ENCODE data around the gene PEX5. TPM values are rescaled to one million over a fixed set of nuclear protein-coding genes. Genes with fewer than 3 reads are reported as not detected.

Gene PEX5
- total RNA-seq, 1 donor from 2014 or later = 39.7 TPM

DNA sequence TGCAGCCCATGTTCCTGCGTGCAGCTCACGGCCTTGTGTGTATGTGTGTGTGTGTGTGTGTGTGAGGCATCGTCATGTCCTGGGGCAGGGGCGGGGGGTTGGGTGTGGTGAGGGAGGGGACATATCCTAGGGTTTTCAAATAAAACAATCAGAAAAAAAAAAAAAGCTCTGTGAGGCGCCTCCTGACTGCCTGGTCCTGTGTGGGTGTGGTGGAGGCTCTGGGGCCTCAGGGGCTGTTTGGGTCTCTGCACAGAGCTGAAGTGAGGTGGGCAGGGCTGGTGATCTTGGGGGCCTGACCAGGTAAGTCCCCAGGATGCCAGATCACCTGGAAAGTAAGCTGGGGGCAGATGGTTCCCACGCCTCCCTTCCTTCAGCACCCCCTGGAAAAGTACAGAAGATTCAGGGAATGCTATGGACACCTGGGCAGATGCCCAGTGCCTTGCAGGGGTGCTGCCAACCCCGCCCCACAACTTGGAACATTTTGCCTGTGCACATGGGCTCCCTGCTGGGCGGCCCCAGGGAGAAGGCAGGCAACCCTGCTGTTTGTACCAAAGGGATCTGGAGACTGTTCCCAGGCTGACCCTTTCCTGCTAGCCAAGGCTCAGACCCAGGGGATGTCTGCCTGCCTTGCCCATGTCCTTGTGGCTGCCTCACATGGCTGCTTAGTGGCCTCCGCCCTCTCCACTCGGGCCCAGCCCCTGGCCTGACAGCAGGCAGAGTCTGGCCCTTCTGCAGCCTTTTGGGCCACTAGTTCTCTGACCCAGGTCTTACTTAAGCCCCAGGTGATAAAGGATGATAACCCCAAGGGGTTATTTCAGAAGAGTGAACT is 30.5 kb upstream of the PEX5 start:
- Histone ChIP-seq H3K4me3 (ENCODE audit: low read length in 3 of 3) (no peak overlapping the region), H3K4me1 (ENCODE audit: control insufficient read depth in 3 of 3, insufficient read depth in 3 of 3, low read length in 3 of 3) (peaks cover 4 to 6% (median 5%) of the 10 kb centered on the region in 3 donors), H3K27me3 (ENCODE audit: control insufficient read depth in 3 of 3, insufficient read depth in 3 of 3, low read length in 3 of 3) (peaks cover 9 to 13% (median 9%) of the 10 kb centered on the region in 3 donors), H3K9me3 (ENCODE audit: control insufficient read depth in 3 of 3, low read length in 3 of 3) (no peaks in the 10 kb centered on the region), H3K27ac (ENCODE audit: low read depth, low read length) (no peak overlapping the region), H3K36me3 (ENCODE audit: control insufficient read depth in 3 of 3, insufficient read depth in 3 of 3, low read length in 3 of 3) (peaks cover 0 to 2% (median 0%) of the 10 kb centered on the region in 3 donors), H3K9ac (ENCODE audit: low read depth in 1 of 3, low read length in 3 of 3) (no peak overlapping the region)

DNA sequence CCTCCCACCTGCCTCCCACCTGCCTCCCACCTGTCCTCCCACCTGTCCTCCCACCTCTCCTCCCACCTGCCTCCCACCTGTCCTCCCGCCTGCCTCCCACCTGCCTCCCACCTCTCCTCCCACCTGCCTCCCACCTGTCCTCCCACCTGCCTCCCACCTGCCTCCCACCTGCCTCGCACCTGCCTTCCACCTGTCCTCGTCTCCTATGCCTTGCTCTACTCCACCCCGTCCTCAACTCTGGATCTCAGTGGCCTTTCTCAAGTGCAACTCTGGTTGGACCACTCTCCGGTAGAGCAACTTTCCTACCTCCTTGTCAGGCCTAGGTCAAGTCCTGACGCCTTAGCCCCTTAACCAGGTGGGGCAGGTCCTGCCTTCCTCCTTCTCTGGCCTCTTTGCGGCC is 29.3 kb upstream of the PEX5 start:
- H3K9me3 ChIP-seq (ENCODE audit: control insufficient read depth in 3 of 3, low read length in 3 of 3) = no peaks in the 10 kb centered on the region
- no peak overlapping the region for H3K27ac ChIP-seq (ENCODE audit: low read depth, low read length)
- H3K27me3 ChIP-seq (ENCODE audit: control insufficient read depth in 3 of 3, insufficient read depth in 3 of 3, low read length in 3 of 3) = peaks cover 9 to 13% (median 9%) of the 10 kb centered on the region in 3 donors
- no peak overlapping the region for H3K4me3 ChIP-seq (ENCODE audit: low read length in 3 of 3)
- H3K4me1 ChIP-seq (ENCODE audit: control insufficient read depth in 3 of 3, insufficient read depth in 3 of 3, low read length in 3 of 3) = peaks cover 4 to 6% (median 5%) of the 10 kb centered on the region in 3 donors
- H3K9ac ChIP-seq (ENCODE audit: low read depth in 1 of 3, low read length in 3 of 3) = no peak overlapping the region
- no peaks in the 10 kb centered on the region for H3K36me3 ChIP-seq (ENCODE audit: control insufficient read depth in 3 of 3, insufficient read depth in 3 of 3, low read length in 3 of 3)

- Histone ChIP-seq H3K36me3 (ENCODE audit: control insufficient read depth in 3 of 3, insufficient read depth in 3 of 3, low read length in 3 of 3) (no peaks in the 10 kb centered on the region), H3K9ac (ENCODE audit: low read depth in 1 of 3, low read length in 3 of 3) (no peak overlapping the region), H3K4me1 (ENCODE audit: control insufficient read depth in 3 of 3, insufficient read depth in 3 of 3, low read length in 3 of 3) (peaks cover 4 to 6% (median 5%) of the 10 kb centered on the region in 3 donors), H3K27ac (ENCODE audit: low read depth, low read length) (no peak overlapping the region), H3K27me3 (ENCODE audit: control insufficient read depth in 3 of 3, insufficient read depth in 3 of 3, low read length in 3 of 3) (peaks cover 9 to 16% (median 9%) of the 10 kb centered on the region in 3 donors), H3K9me3 (ENCODE audit: control insufficient read depth in 3 of 3, low read length in 3 of 3) (no peaks in the 10 kb centered on the region), H3K4me3 (ENCODE audit: low read length in 3 of 3) (no peak overlapping the region)
Observed at GRCh38 chr12:7161327-7161726, 28.2 kb upstream of the PEX5 start.

DNA sequence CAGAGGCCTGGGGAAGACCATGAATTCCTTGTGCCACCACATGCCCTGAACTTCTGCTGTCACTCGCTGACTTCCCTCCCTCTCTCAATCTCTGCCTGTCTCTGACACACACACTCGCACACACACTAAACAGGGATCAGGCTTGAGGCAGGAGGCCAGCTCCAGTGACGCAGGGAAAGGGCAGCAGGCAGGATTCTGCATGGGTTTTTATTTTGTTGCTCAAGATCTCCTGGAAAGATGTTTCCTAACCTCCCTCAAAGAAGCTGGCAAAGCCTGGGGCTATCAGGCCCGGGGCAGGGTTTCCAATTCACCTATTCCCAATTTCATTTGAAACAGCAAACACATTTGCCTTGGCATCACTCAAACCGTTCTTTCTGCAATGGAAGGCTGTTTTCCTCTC is 27.7 kb upstream of the PEX5 start:
- Histone ChIP-seq H3K4me3 (ENCODE audit: low read length in 3 of 3) (no peak overlapping the region), H3K27me3 (ENCODE audit: control insufficient read depth in 3 of 3, insufficient read depth in 3 of 3, low read length in 3 of 3) (peaks cover 9 to 16% (median 9%) of the 10 kb centered on the region in 3 donors), H3K4me1 (ENCODE audit: control insufficient read depth in 3 of 3, insufficient read depth in 3 of 3, low read length in 3 of 3) (peaks cover 4 to 6% (median 5%) of the 10 kb centered on the region in 3 donors), H3K9ac (ENCODE audit: low read depth in 1 of 3, low read length in 3 of 3) (no peak overlapping the region), H3K9me3 (ENCODE audit: control insufficient read depth in 3 of 3, low read length in 3 of 3) (no peaks in the 10 kb centered on the region), H3K36me3 (ENCODE audit: control insufficient read depth in 3 of 3, insufficient read depth in 3 of 3, low read length in 3 of 3) (no peaks in the 10 kb centered on the region), H3K27ac (ENCODE audit: low read depth, low read length) (no peak overlapping the region)

DNA sequence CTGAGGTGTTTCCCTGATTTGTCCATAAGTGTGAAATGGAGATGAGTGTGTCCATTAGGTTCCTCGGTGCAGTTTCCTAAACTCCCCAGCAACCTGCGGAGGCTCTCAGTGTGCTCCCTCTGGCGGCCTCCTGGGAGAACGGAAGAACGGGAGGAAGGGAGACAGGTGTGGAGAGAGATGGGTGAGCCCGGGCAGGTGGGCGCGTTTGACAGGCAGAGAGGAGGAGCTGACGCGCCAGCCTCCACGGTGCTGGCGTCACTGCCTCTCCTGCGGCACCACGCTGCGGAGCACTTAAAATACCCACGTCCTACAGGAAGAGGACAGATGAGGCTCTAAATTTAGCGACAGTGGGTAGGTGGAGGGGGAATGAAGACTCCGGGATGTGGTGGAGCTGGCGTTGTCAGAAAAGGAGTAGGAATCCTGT is 26.8 kb upstream of the PEX5 start:
- Histone ChIP-seq H3K27me3 (ENCODE audit: control insufficient read depth in 3 of 3, insufficient read depth in 3 of 3, low read length in 3 of 3) (peaks cover 9 to 16% (median 9%) of the 10 kb centered on the region in 3 donors), H3K9ac (ENCODE audit: low read depth in 1 of 3, low read length in 3 of 3) (no peak overlapping the region), H3K9me3 (ENCODE audit: control insufficient read depth in 3 of 3, low read length in 3 of 3) (no peaks in the 10 kb centered on the region), H3K4me1 (ENCODE audit: control insufficient read depth in 3 of 3, insufficient read depth in 3 of 3, low read length in 3 of 3) (peaks cover 4 to 6% (median 5%) of the 10 kb centered on the region in 3 donors), H3K27ac (ENCODE audit: low read depth, low read length) (no peak overlapping the region), H3K4me3 (ENCODE audit: low read length in 3 of 3) (no peak overlapping the region), H3K36me3 (ENCODE audit: control insufficient read depth in 3 of 3, insufficient read depth in 3 of 3, low read length in 3 of 3) (no peaks in the 10 kb centered on the region)

DNA sequence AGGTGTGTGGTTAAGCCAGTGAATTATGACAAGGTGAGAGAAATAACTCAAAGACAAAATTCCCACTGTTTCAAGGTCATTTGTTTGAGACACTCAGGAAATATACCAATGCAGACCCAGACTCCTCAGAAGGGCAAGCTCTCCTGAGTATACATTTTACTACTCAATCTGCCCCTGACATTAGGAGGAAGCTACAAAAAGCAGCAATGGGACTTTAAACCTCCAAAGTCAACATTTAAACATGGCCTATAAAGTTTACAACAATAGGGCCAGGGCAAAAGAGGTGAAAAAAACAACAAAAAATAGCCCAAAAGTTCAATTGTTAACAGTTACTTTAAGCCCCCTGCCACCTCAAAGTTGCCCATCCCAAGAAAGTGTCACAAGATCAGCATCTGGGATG is 19.5 kb upstream of the PEX5 start:
- Histone ChIP-seq H3K9me3 (ENCODE audit: control insufficient read depth in 3 of 3, low read length in 3 of 3) (peaks cover 0 to 5% (median 0%) of the 10 kb centered on the region in 3 donors), H3K27ac (ENCODE audit: low read depth, low read length) (no peak overlapping the region), H3K27me3 (ENCODE audit: control insufficient read depth in 3 of 3, insufficient read depth in 3 of 3, low read length in 3 of 3) (peaks cover 0 to 3% (median 0%) of the 10 kb centered on the region in 3 donors), H3K9ac (ENCODE audit: low read depth in 1 of 3, low read length in 3 of 3) (no peak overlapping the region), H3K4me3 (ENCODE audit: low read length in 3 of 3) (no peak overlapping the region), H3K36me3 (ENCODE audit: control insufficient read depth in 3 of 3, insufficient read depth in 3 of 3, low read length in 3 of 3) (no peaks in the 10 kb centered on the region), H3K4me1 (ENCODE audit: control insufficient read depth in 3 of 3, insufficient read depth in 3 of 3, low read length in 3 of 3) (no peaks in the 10 kb centered on the region)

GRCh38 chr12:7171854-7172253 is 17.6 kb upstream of the PEX5 start:
- Histone ChIP-seq H3K4me1 (ENCODE audit: control insufficient read depth in 3 of 3, insufficient read depth in 3 of 3, low read length in 3 of 3) (no peaks in the 10 kb centered on the region), H3K36me3 (ENCODE audit: control insufficient read depth in 3 of 3, insufficient read depth in 3 of 3, low read length in 3 of 3) (no peaks in the 10 kb centered on the region), H3K27me3 (ENCODE audit: control insufficient read depth in 3 of 3, insufficient read depth in 3 of 3, low read length in 3 of 3) (no peaks in the 10 kb centered on the region), H3K27ac (ENCODE audit: low read depth, low read length) (no peak overlapping the region), H3K9me3 (ENCODE audit: control insufficient read depth in 3 of 3, low read length in 3 of 3) (peaks cover 0 to 7% (median 0%) of the 10 kb centered on the region in 3 donors), H3K4me3 (ENCODE audit: low read length in 3 of 3) (no peak overlapping the region), H3K9ac (ENCODE audit: low read depth in 1 of 3, low read length in 3 of 3) (no peak overlapping the region)

- H3K36me3 ChIP-seq (ENCODE audit: control insufficient read depth in 3 of 3, insufficient read depth in 3 of 3, low read length in 3 of 3) = no peaks in the 10 kb centered on the region
- peaks cover 0 to 2% (median 0%) of the 10 kb centered on the region in 3 donors for H3K9me3 ChIP-seq (ENCODE audit: control insufficient read depth in 3 of 3, low read length in 3 of 3)
- H3K4me3 ChIP-seq (ENCODE audit: low read length in 3 of 3) = no peak overlapping the region
- H3K27me3 ChIP-seq (ENCODE audit: control insufficient read depth in 3 of 3, insufficient read depth in 3 of 3, low read length in 3 of 3) = no peaks in the 10 kb centered on the region
- no peaks in the 10 kb centered on the region for H3K4me1 ChIP-seq (ENCODE audit: control insufficient read depth in 3 of 3, insufficient read depth in 3 of 3, low read length in 3 of 3)
- no peak overlapping the region for H3K27ac ChIP-seq (ENCODE audit: low read depth, low read length)
- no peak overlapping the region for H3K9ac ChIP-seq (ENCODE audit: low read depth in 1 of 3, low read length in 3 of 3)
Observed at GRCh38 chr12:7175493-7175892, 14.0 kb upstream of the PEX5 start.

DNA sequence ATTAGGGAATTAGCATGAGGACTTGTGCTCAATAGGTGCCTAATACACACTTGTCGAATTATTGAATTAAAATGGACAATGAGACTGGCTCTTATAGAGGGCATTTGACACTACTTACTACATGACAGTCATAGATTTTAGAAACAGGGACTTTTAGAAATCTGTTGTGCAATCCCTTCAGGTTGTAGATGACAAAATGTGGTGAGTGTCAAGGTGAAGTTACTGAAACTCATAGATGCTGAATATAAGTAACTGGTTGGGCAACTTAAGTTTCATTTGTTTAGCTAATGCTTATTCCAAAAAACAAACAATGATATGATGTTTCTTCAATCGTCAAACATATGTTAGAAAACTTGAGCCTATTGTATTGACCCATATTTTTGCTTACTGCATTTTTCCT is 12.9 kb upstream of the PEX5 start:
- Histone ChIP-seq H3K4me1 (ENCODE audit: control insufficient read depth in 3 of 3, insufficient read depth in 3 of 3, low read length in 3 of 3) (no peaks in the 10 kb centered on the region), H3K27me3 (ENCODE audit: control insufficient read depth in 3 of 3, insufficient read depth in 3 of 3, low read length in 3 of 3) (peaks cover 0 to 4% (median 3%) of the 10 kb centered on the region in 3 donors), H3K36me3 (ENCODE audit: control insufficient read depth in 3 of 3, insufficient read depth in 3 of 3, low read length in 3 of 3) (no peaks in the 10 kb centered on the region), H3K9ac (ENCODE audit: low read depth in 1 of 3, low read length in 3 of 3) (no peak overlapping the region), H3K4me3 (ENCODE audit: low read length in 3 of 3) (no peak overlapping the region), H3K9me3 (ENCODE audit: control insufficient read depth in 3 of 3, low read length in 3 of 3) (peaks cover 0 to 2% (median 0%) of the 10 kb centered on the region in 3 donors), H3K27ac (ENCODE audit: low read depth, low read length) (no peak overlapping the region)

- Histone ChIP-seq H3K36me3 (ENCODE audit: control insufficient read depth in 3 of 3, insufficient read depth in 3 of 3, low read length in 3 of 3) (no peaks in the 10 kb centered on the region), H3K9me3 (ENCODE audit: control insufficient read depth in 3 of 3, low read length in 3 of 3) (peaks cover 0 to 2% (median 0%) of the 10 kb centered on the region in 3 donors), H3K27me3 (ENCODE audit: control insufficient read depth in 3 of 3, insufficient read depth in 3 of 3, low read length in 3 of 3) (peaks cover 0 to 4% (median 3%) of the 10 kb centered on the region in 3 donors), H3K4me1 (ENCODE audit: control insufficient read depth in 3 of 3, insufficient read depth in 3 of 3, low read length in 3 of 3) (no peaks in the 10 kb centered on the region), H3K9ac (ENCODE audit: low read depth in 1 of 3, low read length in 3 of 3) (no peak overlapping the region), H3K4me3 (ENCODE audit: low read length in 3 of 3) (no peak overlapping the region), H3K27ac (ENCODE audit: low read depth, low read length) (no peak overlapping the region)
Observed at GRCh38 chr12:7178481-7178880, 11.0 kb upstream of the PEX5 start.
